ENCODE data around the gene IQSEC1. TPM values are rescaled to one million over a fixed set of nuclear protein-coding genes. Genes with fewer than 3 reads are reported as not detected.

Gene IQSEC1
- total and polyA plus RNA-seq, 10 of the 15 experiments (the other 5 are each of a cell fraction or from before 2014, with no cell fraction given): 0.92 to 55.2 (median 8.5) TPM

DNA sequence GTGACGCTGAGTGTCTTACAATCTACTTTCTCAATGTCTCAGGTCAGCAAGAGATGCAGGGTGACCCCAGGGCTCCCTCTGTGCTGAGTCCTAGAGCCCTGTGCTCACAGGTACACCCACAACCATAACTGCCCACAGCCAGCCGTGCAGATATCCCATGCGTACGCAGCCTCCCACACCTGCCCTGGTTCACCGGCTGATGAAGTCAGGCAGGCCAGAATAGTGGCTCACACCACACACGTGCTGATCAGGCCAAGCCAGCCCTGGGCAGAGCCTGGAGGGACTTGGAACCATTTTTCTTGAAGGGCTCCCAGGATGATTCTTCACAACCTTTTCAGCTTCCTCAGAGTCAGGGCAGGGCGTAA lies 168.3 kb downstream of the IQSEC1 start:
- no peaks in the 10 kb centered on the region for H4K20me1 ChIP-seq (ENCODE audit: control insufficient read depth, insufficient read depth)
- intact Hi-C loops (cut with micrococcal nuclease; ENCODE audit: unreplicated experiment): no loop called here

More for the DNA sequence above, 168.3 kb downstream of the IQSEC1 start:
- RAD21 ChIA-PET (ENCODE audit: unreplicated experiment): no interaction called here
- POLR2A ChIA-PET: no interaction called here
- H3K9me3 ChIP-seq (replicated peaks; ENCODE audit: control insufficient read depth, insufficient read depth, low read length): no peaks in the 10 kb centered on the region
- SMC1A ChIA-PET (ENCODE audit: uncharacterized antibody, unreplicated experiment): no interaction called here
- no peak for TF ChIP-seq CREB1 (IDR thresholded peaks at IDR 0.05; ENCODE audit: low read depth)
- no peak for TF ChIP-seq SPI1 (IDR thresholded peaks at IDR 0.05; ENCODE audit: borderline replicate concordance, insufficient read depth, low read depth, low read length)
- TF ChIP-seq, protein P1, sequence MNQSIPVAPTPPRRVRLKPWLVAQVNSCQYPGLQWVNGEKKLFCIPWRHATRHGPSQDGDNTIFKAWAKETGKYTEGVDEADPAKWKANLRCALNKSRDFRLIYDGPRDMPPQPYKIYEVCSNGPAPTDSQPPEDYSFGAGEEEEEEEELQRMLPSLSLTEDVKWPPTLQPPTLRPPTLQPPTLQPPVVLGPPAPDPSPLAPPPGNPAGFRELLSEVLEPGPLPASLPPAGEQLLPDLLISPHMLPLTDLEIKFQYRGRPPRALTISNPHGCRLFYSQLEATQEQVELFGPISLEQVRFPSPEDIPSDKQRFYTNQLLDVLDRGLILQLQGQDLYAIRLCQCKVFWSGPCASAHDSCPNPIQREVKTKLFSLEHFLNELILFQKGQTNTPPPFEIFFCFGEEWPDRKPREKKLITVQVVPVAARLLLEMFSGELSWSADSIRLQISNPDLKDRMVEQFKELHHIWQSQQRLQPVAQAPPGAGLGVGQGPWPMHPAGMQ (IDR thresholded peaks at IDR 0.05; ENCODE audit: borderline replicate concordance): no peak
- TF ChIP-seq, protein P2, sequence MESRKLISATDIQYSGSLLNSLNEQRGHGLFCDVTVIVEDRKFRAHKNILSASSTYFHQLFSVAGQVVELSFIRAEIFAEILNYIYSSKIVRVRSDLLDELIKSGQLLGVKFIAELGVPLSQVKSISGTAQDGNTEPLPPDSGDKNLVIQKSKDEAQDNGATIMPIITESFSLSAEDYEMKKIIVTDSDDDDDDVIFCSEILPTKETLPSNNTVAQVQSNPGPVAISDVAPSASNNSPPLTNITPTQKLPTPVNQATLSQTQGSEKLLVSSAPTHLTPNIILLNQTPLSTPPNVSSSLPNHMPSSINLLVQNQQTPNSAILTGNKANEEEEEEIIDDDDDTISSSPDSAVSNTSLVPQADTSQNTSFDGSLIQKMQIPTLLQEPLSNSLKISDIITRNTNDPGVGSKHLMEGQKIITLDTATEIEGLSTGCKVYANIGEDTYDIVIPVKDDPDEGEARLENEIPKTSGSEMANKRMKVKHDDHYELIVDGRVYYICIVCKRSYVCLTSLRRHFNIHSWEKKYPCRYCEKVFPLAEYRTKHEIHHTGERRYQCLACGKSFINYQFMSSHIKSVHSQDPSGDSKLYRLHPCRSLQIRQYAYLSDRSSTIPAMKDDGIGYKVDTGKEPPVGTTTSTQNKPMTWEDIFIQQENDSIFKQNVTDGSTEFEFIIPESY (IDR thresholded peaks at IDR 0.05): no peak
- no peak for TF ChIP-seq JUNB (IDR thresholded peaks at IDR 0.05)
- no peak for TF ChIP-seq ESRRA (IDR thresholded peaks at IDR 0.05; ENCODE audit: low read length)
- TF ChIP-seq STAT3 (IDR thresholded peaks at IDR 0.05; ENCODE audit: low read depth, low read length): no peak
- TF ChIP-seq EP300 (IDR thresholded peaks at IDR 0.05; ENCODE audit: borderline replicate concordance in 1 of 2, control insufficient read depth in 1 of 2, low read depth in 2 of 2, low read length in 2 of 2): no peak
- TF ChIP-seq NR2F1 (conservative IDR thresholded peaks at IDR 0.05): no peak
- TF ChIP-seq TCF12 (IDR thresholded peaks at IDR 0.05; ENCODE audit: low read depth, low read length): no peak
- no peak for TF ChIP-seq PML (IDR thresholded peaks at IDR 0.05; ENCODE audit: low read length)
- TF ChIP-seq, protein P3, sequence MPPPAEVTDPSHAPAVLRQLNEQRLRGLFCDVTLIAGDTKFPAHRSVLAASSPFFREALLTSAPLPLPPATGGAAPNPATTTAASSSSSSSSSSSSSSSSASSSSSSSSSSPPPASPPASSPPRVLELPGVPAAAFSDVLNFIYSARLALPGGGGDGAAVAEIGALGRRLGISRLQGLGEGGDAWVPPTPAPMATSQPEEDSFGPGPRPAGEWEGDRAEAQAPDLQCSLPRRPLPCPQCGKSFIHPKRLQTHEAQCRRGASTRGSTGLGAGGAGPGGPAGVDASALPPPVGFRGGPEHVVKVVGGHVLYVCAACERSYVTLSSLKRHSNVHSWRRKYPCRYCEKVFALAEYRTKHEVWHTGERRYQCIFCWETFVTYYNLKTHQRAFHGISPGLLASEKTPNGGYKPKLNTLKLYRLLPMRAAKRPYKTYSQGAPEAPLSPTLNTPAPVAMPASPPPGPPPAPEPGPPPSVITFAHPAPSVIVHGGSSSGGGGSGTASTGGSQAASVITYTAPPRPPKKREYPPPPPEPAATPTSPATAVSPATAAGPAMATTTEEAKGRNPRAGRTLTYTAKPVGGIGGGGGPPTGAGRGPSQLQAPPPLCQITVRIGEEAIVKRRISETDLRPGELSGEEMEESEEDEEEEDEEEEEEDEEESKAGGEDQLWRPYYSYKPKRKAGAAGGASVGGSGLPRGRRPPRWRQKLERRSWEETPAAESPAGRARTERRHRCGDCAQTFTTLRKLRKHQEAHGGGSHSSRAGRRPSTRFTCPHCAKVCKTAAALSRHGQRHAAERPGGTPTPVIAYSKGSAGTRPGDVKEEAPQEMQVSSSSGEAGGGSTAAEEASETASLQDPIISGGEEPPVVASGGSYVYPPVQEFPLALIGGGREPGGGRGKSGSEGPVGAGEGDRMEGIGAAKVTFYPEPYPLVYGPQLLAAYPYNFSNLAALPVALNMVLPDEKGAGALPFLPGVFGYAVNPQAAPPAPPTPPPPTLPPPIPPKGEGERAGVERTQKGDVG (CRISPR knock-in tag; IDR thresholded peaks at IDR 0.05): no peak
- TF ChIP-seq NFYB (IDR thresholded peaks at IDR 0.05; ENCODE audit: insufficient read depth, low read depth, low read length): no peak
- TF ChIP-seq, protein P4, sequence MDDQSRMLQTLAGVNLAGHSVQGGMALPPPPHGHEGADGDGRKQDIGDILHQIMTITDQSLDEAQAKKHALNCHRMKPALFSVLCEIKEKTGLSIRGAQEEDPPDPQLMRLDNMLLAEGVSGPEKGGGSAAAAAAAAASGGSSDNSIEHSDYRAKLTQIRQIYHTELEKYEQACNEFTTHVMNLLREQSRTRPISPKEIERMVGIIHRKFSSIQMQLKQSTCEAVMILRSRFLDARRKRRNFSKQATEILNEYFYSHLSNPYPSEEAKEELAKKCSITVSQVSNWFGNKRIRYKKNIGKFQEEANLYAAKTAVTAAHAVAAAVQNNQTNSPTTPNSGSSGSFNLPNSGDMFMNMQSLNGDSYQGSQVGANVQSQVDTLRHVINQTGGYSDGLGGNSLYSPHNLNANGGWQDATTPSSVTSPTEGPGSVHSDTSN (IDR thresholded peaks at IDR 0.05; ENCODE audit: insufficient replicate concordance, low read depth, low read length): no peak
- no peak for TF ChIP-seq ZNF24 (IDR thresholded peaks at IDR 0.05)
- no peak for TF ChIP-seq TAF1 (IDR thresholded peaks at IDR 0.05; ENCODE audit: borderline replicate concordance, low read depth, low read length)
- no peak for TF ChIP-seq TCF7 (IDR thresholded peaks at IDR 0.05; ENCODE audit: borderline replicate concordance)
- TF ChIP-seq SMC3 (IDR thresholded peaks at IDR 0.05; ENCODE audit: borderline replicate concordance, low read length): no peak
- 77% methylated on average over 7 of the region's 7 CpGs for WGBS (ENCODE audit: insufficient coverage, insufficient replicate concordance, low lambda C conversion rate, missing lambda C conversion rate)
- FAIRE-seq (no peak), ATAC-seq (no peak), DNase-seq (ENCODE audit: low read depth, low spot score) (no peak)
- BruUV-seq (replicated peaks): no TSS peak
- CTCF ChIA-PET: no interaction called here
- H3K36me3 ChIP-seq (ENCODE audit: control insufficient read depth in 2 of 2, insufficient read depth in 2 of 2, low read length in 1 of 2): peaks cover 22 to 34% of the 10 kb centered on the region in 2 experiments; a peak in 3 of 4 replicates
- in situ Hi-C loops (cut with MboI): no loop called here
- H3K9ac ChIP-seq (ENCODE audit: control insufficient read depth, insufficient read depth, low read length): no peak overlapping the region
- H3K4me2 ChIP-seq (ENCODE audit: control insufficient read depth, insufficient read depth): no peak overlapping the region
- no peak overlapping the region for H2AFZ ChIP-seq (ENCODE audit: control insufficient read depth, low read depth, low read length)
- H3K4me1 ChIP-seq (ENCODE audit: control insufficient read depth, insufficient read depth, low read length): no peaks in the 10 kb centered on the region
- no peak overlapping the region for H3K27ac ChIP-seq (ENCODE audit: control insufficient read depth, insufficient read depth)
- no peak overlapping the region for H3K4me3 ChIP-seq
- H3K79me2 ChIP-seq (ENCODE audit: control insufficient read depth, insufficient read depth, low read length): no peaks in the 10 kb centered on the region
- H3K27me3 ChIP-seq (replicated peaks in 1 of 2; ENCODE audit: control insufficient read depth in 2 of 2, insufficient read depth in 2 of 2, low read length in 1 of 2): no peaks in the 10 kb centered on the region

Data from GM12878 (cell line).